GM18870 (cell line): Measurements from ENCODE around the gene SIPA1L3.

ENCODE experiments used
- ATAC-seq: cut with Tn5 transposase; IDR thresholded peaks from one replicate; pipeline ENCODE4 v1.9.1; 2021; ENCODE audit warnings: moderate library complexity; ENCODE audit not compliant: unreplicated experiment

Gene SIPA1L3

DNA sequence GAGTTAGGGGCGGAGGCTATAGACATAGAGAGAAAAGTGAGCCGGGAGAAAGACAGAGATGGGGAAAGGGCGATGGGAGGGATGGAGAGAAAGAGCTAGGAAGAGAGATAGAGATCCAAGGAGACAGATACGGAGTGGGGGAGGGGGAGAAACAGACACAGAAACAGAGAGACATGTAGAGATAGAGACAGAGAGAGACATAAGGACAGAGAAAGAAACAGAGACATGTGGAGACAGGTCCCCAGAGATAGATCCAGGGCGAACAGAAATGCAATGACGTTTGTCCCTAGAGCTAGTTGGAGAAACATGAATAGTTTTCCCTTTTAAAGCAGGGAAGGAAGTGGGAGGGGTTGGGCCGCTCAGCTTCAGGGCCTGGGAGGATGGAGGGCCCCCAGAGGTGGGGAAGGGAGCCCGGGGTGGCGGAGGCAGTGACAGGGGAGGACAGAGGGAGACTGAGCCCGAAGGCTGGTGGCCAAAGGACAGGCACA, 344.6 kb downstream of the SIPA1L3 start:
- no peak for ATAC-seq

GRCh38 chr19:38252385-38252784, 345.4 kb downstream of the SIPA1L3 start:
- no peak for ATAC-seq

- ATAC-seq = no peak
These were observed 346.1 kb downstream of the SIPA1L3 start for GRCh38 chr19:38252941-38253691.

DNA sequence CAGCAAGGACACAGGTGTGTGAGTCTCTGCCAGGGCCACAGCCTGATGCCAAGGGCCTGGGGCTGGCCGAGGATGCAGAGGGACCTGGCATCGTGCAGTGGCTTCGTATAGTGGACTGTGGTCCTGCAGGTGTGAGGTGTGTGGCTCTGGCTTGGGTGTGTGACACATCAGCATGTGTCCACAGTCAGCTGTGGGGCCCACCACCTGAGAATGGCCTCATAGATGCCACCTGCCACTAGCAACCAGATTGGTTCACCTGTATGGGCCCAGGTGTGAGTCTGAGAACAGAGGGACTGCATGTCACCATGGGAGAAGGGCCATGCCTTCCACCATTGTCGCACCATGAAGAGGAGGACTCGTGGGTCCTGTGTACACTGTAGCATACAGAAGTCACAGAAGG, 346.8 kb downstream of the SIPA1L3 start:
- no peak for ATAC-seq

DNA sequence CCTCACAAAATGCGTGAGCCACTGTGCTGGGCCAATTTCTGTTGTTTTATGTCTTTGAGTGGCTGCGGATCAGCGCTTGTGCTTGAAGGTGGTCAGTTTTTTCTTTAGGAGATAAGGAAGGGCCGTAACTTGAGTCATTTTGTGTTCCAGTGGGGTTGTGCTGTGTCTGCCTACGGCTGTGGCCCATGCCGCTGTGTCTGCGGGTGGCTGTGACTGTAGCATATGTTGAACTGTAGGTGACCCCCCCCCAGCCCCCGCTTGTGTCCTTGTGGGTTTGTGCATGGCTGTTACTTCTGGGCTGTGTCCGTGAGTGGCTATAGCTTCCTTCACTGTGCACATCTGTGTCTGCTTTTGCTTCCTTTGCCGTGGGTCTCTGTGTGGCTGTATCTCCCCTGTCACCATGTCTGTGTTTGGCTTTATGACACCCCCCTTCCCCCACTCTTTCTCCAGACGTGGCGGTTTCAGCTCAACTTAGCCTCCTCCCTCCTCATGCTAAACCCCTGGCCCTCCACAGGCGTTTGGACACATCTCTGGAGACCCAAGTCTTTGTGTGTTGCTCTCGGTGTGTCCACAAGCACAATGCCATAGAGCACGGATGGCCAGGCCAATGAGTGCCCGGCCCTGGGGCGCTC, 348.5 kb downstream of the SIPA1L3 start:
- ATAC-seq = no peak
